A172 (cell line): ENCODE results near the gene DUSP9. TPM values are rescaled to one million over a fixed set of nuclear protein-coding genes. Genes with fewer than 3 reads are reported as not detected.

Source experiments
- DNase-seq: peaks from one replicate; pipeline ENCODE4 v3.0.0-alpha.2; 2015; ENCODE audit warnings: low spot score
- total RNA-seq: library from RNA; depleted of rRNA; stranded (reverse); fragments of >200 nt; shearing (Covaris generic); gene quantifications from 2 replicates; pipeline ENCODE4 v1.2.3, GENCODE V29; 2014

Gene DUSP9
- total RNA-seq, 1 experiment from 2014 or later: 9.0 TPM

DNA sequence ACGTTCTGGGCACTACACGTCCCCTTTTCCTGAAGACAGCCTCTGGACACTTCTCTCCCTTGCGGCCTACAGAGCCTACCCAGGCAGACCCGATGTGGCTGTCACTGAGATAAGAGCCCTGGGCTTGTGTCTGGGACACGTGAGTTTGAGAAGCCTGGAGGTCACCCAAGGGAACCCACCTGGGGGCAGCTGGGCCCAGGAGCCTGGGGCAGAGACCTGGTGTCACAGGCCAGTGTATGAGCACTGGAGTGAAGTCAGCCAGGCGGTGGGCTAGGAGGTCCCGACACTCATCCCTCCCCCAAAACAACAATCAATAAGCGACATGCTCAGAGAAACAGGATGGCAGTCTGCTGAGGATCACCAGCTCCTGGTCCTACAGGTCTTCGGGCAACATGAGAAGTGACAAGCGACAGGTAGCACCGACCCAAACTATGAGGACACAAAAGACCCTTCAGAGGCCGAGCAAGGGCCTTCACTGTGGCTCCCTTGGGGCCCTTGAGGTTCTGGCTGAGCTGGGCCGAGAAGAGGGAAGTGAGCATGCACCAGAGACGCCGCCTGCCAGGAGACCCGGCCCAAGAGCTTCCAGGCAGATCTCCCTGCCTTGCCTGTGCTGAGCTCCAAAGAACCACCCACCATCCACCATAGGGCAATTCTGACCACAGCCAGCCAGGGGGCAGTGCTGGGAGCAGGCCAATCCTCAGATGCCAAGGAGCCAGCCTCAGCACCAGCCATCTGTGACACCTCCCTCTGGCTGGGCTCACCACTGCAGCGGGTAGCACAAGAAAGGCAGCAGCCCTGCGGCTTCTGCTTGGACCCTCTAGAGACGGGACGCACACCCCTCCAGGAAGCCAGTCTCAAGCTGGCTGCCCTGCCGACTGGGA, 11.0 kb upstream of the DUSP9 start:
- peak; percentile 37 for DNase-seq

GRCh38 chrX:153636716-153637115, 10.3 kb upstream of the DUSP9 start:
- DNase-seq: no peak

- no peak for DNase-seq
Measured at GRCh38 chrX:153637121-153638040, 9.6 kb upstream of the DUSP9 start.

- no peak for DNase-seq
Measured at GRCh38 chrX:153638041-153638371, 9.0 kb upstream of the DUSP9 start.

- no peak for DNase-seq
Measured at GRCh38 chrX:153638436-153639176, 8.4 kb upstream of the DUSP9 start.

- DNase-seq: no peak
Measured at GRCh38 chrX:153639177-153640044, 7.6 kb upstream of the DUSP9 start.

GRCh38 chrX:153640045-153640686, 6.8 kb upstream of the DUSP9 start:
- no peak for DNase-seq

DNA sequence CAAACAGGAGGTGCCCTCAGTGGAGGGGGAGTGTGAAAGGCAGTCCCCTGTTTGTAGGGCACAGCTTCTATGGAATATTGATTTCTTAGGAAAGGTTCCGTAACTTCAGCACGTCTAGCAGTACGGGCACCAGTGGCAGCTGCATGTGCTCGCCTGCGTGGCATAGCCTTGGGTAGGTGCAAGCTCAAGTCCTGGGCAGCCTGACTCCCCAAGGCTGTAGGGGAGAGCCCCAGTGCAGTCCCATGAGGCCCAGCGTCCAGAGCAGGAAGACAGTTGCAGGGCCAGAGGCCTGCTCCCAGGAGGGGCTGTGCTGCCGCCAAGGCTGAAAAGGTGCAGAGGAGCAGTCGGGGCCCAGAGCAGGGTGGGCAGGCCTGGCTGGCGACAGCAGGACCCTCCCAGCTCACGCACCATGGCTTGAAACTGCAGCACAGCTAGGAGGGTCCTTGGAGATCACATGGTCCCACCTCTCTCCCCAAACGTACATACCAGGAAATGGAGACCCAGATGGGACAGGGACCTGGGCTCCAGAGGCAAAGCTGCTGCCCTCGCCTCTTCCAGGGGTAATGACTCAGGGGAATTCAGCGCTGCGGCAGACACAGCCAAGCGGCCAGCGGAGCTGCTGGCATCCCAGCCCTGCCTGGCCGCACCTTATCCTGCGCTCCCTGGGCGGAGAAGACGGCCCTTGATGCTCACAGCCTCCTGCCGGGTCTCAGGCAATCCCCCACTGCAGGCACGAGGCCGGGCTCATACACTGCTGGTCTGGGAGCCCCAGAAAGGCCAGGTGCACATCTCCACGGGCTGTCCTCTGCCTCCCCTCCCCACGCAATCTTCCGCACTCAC, 6.0 kb upstream of the DUSP9 start:
- DNase-seq: no peak

GRCh38 chrX:153641627-153642026, 5.4 kb upstream of the DUSP9 start:
- no peak for DNase-seq

GRCh38 chrX:153642051-153642654, 4.8 kb upstream of the DUSP9 start:
- DNase-seq: no peak

DNA sequence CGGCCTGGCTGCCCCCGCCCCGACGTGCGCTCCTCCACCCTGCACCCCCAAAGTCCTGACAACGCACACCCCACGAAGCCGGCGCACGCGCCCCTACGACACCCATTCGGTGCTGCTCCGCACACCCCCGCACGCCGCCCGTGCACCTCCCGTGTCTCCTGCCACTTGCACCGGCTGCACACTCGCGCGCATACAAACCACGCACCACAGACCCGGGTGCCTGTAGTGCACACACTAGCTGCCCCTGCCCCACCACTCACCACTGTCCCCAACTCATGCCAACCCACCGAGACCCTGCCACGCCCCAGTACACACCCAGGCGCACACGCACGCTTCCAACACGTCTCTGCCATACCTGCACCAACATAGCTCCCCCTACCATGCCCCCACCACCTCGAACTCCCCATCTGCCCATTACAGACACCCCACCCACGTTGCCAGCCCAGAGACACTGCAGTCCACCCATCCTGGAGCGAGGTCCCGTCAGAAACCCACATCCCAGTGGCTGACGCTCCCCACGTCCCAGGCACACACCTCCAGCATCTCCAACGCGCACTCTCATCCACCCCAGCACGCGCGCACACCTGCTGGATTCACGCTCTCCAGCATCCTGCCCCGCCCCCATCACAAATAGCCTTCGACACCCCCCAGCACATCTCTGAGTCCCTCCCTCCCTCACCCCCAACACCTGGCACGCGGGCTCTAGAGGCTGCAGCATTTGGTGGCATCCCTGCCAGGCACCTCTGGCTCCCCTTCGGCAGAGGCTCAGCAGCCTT, 4.2 kb upstream of the DUSP9 start:
- DNase-seq: no peak

DNA sequence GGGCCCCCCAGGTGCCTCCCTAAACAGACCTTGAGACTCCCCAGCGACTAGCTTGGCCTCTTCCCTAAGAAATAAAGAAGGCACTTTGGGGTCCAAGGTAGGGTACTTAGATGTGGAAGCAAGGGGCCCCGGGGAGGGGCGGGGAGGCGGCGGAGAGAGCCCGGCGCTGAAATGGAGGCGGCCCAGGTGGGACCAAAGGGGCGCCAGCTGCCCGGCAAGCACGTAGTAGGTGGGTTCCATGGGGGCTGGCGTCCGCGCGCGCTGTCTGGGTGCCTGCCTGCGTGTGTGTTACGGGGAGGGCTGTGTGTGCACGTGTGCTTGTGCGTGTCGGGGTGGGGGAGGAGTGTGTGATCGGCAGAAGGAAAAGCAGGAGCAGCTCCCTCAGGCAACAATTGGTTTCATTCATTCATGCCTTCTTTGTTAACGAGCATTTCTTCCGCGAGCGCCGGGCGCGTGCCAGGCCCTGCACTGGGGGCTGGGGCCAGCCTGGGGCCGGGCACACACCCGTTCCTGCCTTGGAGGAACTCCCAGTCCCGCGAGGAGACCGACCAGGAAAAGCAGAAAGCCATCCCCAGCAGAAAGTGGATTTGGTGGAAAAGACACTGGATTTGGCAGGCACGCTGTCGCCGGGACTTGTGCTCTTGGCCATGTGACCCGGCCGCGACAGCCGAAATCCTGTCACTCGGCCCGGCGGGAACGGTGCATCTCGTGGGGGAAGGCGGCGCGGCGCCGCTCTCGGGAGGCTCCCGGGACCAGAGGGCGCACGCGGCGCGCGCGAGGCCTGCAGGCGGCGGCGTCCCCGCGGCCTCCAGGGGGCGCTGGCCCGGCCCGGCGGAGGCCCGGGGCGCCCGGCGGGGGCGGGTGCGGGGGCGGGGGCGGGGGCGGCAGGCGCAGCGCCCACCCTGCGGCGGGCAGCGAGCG, 3.3 kb upstream of the DUSP9 start:
- no peak for DNase-seq

GRCh38 chrX:153644356-153645125, 2.5 kb upstream of the DUSP9 start:
- no peak for DNase-seq

GRCh38 chrX:153645151-153645550, 1.9 kb upstream of the DUSP9 start:
- no peak for DNase-seq

- DNase-seq: no peak
Measured at GRCh38 chrX:153645921-153646488, 998 bp upstream of the DUSP9 start.
